ENCODE results near the gene ARHGAP15.

Gene ARHGAP15

GRCh38 chr2:143802871-143803650, 673.8 kb downstream of the ARHGAP15 start:
- no peak for DNase-seq

DNA sequence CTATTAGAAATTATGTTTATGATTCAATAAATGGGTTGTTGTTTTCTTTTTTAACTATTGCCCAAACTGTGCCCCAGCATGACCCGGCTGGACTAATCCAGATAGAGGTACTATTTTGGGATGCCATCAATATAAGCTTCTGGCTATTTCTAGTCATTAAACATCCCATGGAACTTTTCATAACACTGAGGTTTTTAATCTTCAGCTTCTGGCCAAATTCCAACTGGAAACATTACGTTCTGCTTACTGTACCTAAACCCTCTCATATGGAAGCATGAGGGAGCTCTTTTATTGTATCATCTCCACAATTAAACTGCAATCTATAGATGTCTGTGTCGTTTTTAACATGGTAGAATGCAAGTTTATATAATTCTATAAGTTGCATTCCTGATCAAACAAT, 674.7 kb downstream of the ARHGAP15 start:
- DNase-seq, result no peak

- DNase-seq, result no peak
These were observed 676.4 kb downstream of the ARHGAP15 start for GRCh38 chr2:143805666-143806065.

DNA sequence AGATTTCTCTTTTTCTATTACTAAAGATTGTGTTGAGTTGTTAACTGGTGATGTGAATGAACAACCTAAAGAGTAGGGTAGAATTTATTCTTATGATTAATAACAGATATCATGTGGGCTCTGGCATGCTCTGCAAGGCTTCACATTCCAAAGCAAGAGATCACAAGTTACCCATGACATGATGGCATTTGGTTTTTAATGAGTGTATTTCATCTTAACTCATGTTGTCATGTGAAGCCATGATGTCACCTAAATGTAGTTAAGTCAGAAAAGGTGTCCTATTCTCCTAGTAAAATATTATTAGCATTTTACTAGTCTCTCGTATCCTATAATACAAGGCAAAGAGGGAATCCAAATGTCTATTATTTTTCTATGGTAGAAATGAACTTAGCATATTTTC, 678.0 kb downstream of the ARHGAP15 start:
- DNase-seq, result no peak

GRCh38 chr2:143807671-143808070, 678.5 kb downstream of the ARHGAP15 start:
- no peak for DNase-seq

- no peak for DNase-seq
These were observed 678.9 kb downstream of the ARHGAP15 start for GRCh38 chr2:143808166-143808565.

DNA sequence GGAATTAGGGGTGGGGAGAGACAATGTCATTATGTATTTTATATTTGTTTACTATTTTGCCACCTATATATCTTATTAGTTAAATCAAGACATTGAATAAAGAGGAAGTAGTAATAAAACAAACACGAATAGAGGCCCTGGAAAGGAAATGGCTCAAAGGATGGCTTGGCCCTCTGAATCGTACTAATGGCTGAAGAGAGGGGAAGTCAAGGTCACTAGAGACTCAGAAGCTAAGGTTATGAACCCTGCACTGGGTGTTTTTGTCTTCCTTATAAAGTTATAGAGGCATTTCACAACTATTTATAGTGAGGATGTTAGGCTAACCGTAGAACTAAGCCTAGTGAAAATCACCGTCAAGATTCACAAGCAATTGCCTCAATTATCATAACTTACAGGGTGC, 685.9 kb downstream of the ARHGAP15 start:
- DNase-seq, result no peak

DNA sequence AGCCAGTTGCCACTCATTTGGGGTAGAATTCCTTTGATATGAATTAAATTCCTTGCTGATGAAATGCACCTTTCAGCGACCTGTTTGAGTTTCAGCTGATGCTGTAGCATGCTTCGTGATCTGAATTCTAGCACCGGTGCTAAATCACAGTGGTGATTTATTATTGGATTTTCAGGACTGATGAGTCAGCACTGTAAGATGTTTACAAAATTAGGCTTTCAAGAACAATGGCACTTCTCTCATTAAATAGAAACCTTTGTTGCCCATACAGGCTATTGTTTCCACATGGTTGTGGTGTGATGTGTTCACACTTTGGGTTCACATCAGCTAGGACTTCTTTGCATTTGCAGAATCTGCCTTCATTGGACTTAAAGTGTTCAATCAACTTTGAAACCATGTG, 687.7 kb downstream of the ARHGAP15 start:
- no peak for DNase-seq

Measured in activated CD8-positive, alpha-beta memory T cell treated with anti-CD3 and anti-CD28 coated beads for 24 hours (primary cell).